Natural killer cell treated with Interleukin-12 subunit alpha and Interleukin-12 subunit beta and Interleukin-15 and Interleukin-18, amount 100 ng/mL, for 72 hours (primary cell): Measurements from ENCODE around the gene C4orf36. TPM values are rescaled to one million over a fixed set of nuclear protein-coding genes. Genes with fewer than 3 reads are reported as not detected.

ENCODE experiments used
- ATAC-seq, 2 donors: fragments of 150-1000 bp; cut with Tn5 transposase in 1 of 2; sonication (Bioruptor Pico), chemical (Tn5 transposase) in 1 of 2; 2 replicates each; pipeline ENCODE4 v1.10.0; 2021
- DNase-seq: peaks from one replicate; pipeline ENCODE4 v3.0.0; 2022; ENCODE audit warnings: low spot score
- H3K27ac Mint-ChIP-seq, 2 donors: 1 replicate in 1 of 2; 2 replicates in 1 of 2; pipeline ENCODE4 v1.8.0; 2022; ENCODE audit warnings: mixed read lengths in 2 of 2, mild to moderate bottlenecking in 1 of 2, moderate library complexity in 1 of 2
- H3K27me3 Mint-ChIP-seq, 2 donors: 1 replicate in 1 of 2; 2 replicates in 1 of 2; pipeline ENCODE4 v1.8.0; 2022; ENCODE audit warnings: mixed read lengths in 2 of 2
- H3K36me3 Mint-ChIP-seq: one replicate; pipeline ENCODE4 v1.8.0; 2022; ENCODE audit warnings: mixed read lengths
- H3K4me1 Mint-ChIP-seq, 2 donors: 1 replicate in 1 of 2; 2 replicates in 1 of 2; pipeline ENCODE4 v1.8.0; 2022; ENCODE audit warnings: low read depth in 2 of 2, mixed read lengths in 2 of 2, mild to moderate bottlenecking in 1 of 2
- H3K4me3 Mint-ChIP-seq: one replicate; pipeline ENCODE4 v1.8.0; 2022; ENCODE audit warnings: mixed read lengths
- H3K9me3 Mint-ChIP-seq: 2 replicates; pipeline ENCODE4 v1.8.0; 2022; ENCODE audit warnings: mixed read lengths
- total RNA-seq, 2 donors: library from RNA; stranded (reverse); gene quantifications; one replicate each; pipeline ENCODE4 v1.2.3, GENCODE V29; 2022

C4orf36 gene
- total RNA-seq, 2 donors from 2014 or later, result not detected

DNA sequence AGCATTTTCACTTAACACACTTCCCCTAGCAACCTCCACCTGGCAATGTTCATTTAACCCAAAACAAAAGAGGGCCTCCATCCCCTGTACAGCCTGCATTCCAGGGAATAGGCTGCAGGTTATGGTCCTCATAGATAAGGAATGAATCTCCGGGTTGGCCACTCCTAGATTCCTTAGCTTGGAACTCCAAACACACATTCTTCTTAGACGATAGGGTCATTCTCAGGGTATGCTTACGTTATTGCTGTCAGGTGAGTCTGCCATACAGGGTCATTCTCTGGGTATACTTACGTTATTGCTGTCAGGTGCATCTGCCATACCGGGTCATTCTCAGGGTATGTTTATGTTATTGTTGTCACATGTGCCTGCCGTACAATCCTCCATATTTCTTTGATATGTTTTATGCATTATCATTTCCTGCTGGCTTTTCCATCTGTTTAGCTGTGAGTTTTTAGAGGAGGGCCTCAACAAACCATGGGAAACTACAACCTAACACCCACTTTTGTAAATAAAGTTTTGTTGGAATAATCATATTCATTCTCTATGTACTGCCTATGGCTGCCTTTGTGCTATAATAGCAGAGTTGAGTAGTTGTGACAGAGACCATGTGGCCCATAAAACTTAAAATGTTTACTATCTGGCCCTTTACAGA is 34.3 kb upstream of the C4orf36 start:
- ATAC-seq, result no peak
- peaks cover 8 to 11% of the 10 kb centered on the region in 2 donors for H3K4me1 Mint-ChIP-seq
- H3K27ac Mint-ChIP-seq, result no peak overlapping the region
- no peaks in the 10 kb centered on the region for H3K9me3 Mint-ChIP-seq
- no peak overlapping the region for H3K4me3 Mint-ChIP-seq
- H3K36me3 Mint-ChIP-seq, result no peaks in the 10 kb centered on the region
- DNase-seq, result no peak
- H3K27me3 Mint-ChIP-seq, result no peaks in the 10 kb centered on the region

DNA sequence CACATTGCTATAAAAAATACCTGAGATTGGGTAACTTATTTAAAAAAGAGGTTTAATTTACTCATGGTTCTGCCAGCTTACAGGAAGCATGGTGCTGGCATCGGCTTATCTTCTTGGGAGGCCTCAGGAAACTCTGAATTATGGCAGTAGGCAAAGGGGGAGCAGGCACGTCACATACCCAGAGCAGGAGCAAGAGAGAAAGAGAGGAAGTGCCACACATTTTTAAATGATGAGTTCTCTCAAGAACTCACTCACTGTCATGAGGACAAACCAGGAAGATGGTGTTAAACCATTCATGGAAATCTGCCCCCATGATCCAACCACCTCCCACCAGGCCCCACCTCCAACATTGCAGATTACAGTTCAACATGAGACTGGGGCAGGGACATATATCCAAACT is 32.6 kb upstream of the C4orf36 start:
- DNase-seq, result no peak
- ATAC-seq, result no peak
- H3K36me3 Mint-ChIP-seq, result no peaks in the 10 kb centered on the region
- H3K4me3 Mint-ChIP-seq, result no peak overlapping the region
- no peaks in the 10 kb centered on the region for H3K9me3 Mint-ChIP-seq
- H3K27me3 Mint-ChIP-seq, result no peaks in the 10 kb centered on the region
- no peak overlapping the region for H3K27ac Mint-ChIP-seq
- peaks cover 8 to 11% of the 10 kb centered on the region in 2 donors for H3K4me1 Mint-ChIP-seq

DNA sequence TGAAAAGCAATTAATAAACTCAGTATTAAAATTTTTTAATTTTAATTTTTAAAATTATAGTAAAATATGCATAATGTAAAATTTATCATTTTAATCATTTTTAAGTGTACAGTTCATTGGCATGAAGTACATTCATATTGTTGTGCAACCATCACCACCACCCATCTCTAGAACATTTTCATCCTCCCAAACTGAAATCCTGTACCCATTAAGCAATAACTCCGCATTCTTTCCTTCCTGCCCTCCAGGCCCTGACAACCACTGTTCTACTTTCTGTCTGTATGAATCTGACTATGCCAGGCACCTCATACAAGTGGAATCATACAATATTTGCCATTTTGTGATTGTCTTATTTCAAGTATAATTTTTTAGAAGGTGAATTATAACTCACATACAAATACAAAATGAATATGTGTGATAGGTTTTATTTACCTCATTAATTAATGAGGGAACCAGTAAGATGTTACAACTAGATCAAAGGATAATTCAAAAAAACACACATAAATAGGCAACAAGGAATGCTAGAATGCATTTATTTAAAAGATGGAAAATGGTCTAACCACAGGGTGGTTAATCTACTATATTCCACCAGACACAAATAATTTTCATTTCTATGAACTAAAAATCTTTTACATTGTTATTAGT is 29.5 kb upstream of the C4orf36 start:
- Mint-ChIP-seq H3K4me3 (no peak overlapping the region), H3K36me3 (no peaks in the 10 kb centered on the region), H3K27ac (no peak overlapping the region), H3K4me1 (no peaks in the 10 kb centered on the region), H3K9me3 (no peaks in the 10 kb centered on the region), H3K27me3 (no peaks in the 10 kb centered on the region)
- DNase-seq, result no peak
- ATAC-seq, result no peak

DNA sequence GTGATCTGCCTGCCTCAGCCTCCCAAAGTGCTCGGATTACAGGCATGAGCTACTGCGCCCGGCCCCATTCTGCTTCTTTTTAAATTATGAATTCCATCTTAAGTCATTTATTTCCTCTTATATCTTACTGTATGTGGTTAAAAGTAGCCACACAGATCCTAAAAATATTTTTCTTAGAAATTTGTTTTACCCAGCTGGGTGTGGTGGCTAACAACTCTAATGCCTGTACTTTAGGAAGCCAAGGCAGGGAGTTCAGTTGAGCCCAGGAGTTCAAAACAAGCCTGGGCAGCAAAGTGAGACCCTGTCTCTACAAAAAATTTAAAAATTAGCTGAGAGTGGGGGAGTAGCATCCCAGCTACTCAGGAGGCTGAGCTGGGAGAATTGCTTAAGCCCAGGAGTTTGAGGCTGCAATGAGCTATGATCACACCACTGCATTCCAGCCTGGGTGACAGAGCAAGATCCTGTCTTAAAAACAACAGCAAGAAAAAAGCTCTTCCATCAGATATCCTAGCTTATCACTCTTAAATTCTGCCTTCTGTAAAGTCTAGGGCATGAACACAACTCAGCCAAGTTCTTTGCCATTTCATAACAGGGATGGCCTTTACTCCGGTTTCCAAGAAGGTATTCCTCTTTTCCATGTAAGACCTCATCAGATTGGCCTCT is 27.5 kb upstream of the C4orf36 start:
- Mint-ChIP-seq H3K36me3 (no peaks in the 10 kb centered on the region), H3K4me3 (no peak overlapping the region), H3K9me3 (no peaks in the 10 kb centered on the region), H3K27me3 (no peaks in the 10 kb centered on the region), H3K4me1 (no peaks in the 10 kb centered on the region), H3K27ac (no peak overlapping the region)
- ATAC-seq (no peak), DNase-seq (no peak)

DNA sequence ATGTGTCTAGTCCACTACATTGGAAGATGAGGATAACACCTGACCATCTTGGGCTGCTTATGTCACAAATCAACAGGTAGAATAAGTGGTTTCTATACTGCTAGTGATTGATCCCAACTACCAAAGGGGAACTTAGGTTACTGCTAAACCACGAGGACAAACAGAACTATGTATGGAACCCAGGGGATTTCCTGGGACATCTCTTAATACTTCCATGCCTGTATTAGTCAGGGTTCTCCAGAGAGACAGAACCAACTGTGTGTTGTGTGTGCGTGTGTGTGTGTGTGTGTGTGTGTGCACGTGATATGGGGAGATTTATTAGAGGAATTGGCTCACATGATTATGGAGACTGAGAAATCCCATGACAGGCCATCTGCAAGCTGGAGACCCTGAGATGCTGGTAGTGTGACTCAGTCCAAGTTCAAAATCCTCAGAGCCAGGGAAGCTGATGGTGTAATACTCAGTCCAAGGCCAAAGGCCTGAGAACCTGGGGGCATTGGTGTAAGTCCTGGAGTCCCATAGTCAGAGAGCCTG is 26.4 kb upstream of the C4orf36 start:
- H3K9me3 Mint-ChIP-seq, result no peaks in the 10 kb centered on the region
- no peak for ATAC-seq
- no peaks in the 10 kb centered on the region for H3K27me3 Mint-ChIP-seq
- no peak for DNase-seq
- H3K36me3 Mint-ChIP-seq, result no peaks in the 10 kb centered on the region
- no peak overlapping the region for H3K4me3 Mint-ChIP-seq
- H3K27ac Mint-ChIP-seq, result no peak overlapping the region
- no peaks in the 10 kb centered on the region for H3K4me1 Mint-ChIP-seq

DNA sequence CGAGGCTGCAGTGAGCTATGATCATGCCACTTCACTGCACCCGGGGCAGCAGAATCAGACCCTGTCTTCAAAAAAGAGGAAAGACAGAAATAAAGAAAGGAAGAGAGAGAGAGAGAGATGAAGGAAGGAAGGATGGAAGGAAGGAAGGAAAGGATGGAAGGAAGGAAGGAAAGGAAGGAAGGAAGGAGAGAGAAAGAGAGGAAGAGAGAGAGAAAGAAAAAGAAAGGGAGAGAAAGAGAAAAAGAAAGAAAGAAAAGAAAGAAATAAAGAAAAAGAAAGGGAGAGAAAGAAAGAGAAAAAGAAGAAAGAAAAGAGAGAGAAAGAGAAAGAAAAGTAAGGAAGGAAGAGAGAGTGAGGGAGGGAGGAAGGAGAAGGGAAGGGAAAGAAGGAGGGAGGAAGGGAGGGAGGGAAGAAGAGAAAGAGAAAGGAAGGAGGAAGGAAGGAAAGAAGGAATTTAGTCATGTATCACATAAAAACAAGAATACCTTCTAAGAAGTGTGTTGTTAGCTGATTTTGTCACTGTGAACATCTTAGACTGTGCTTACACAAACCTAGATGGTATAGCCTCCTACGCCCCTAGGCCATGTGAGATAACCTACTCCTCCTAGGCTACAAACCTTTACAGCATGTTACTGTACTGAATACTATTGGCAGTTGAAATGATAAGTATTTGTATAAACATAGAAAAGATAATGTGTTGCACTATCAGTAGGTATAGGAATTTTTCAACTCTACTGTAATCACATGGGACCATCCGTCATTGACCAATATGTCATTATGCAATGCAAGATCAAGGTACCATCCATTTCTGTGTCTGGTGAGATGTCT is 25.2 kb upstream of the C4orf36 start:
- no peaks in the 10 kb centered on the region for H3K4me1 Mint-ChIP-seq
- no peak for DNase-seq
- no peaks in the 10 kb centered on the region for H3K27me3 Mint-ChIP-seq
- no peaks in the 10 kb centered on the region for H3K9me3 Mint-ChIP-seq
- no peaks in the 10 kb centered on the region for H3K36me3 Mint-ChIP-seq
- no peak overlapping the region for H3K4me3 Mint-ChIP-seq
- no peak overlapping the region for H3K27ac Mint-ChIP-seq
- no peak for ATAC-seq

DNA sequence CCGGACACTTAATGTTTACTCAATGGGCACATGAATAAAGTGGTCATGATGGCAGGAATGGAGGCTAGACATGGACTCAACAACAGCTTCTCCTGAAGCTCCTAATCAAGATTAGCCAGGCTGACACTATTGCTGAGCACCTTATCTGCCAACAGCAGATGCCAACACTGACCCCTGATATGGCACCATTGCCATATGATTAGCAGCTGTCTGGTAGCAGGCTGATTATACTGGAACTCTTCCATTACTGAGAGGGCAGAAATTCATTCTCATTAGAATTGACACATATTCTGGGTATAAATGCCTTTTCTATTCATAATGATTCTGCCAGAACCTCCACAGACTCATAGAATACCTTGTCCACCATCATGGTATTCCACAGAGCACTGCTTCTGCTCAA is 24.2 kb upstream of the C4orf36 start:
- Mint-ChIP-seq H3K4me1 (no peaks in the 10 kb centered on the region), H3K27ac (no peak overlapping the region), H3K36me3 (no peaks in the 10 kb centered on the region), H3K27me3 (no peaks in the 10 kb centered on the region), H3K9me3 (no peaks in the 10 kb centered on the region), H3K4me3 (no peak overlapping the region)
- DNase-seq (no peak), ATAC-seq (no peak)

DNA sequence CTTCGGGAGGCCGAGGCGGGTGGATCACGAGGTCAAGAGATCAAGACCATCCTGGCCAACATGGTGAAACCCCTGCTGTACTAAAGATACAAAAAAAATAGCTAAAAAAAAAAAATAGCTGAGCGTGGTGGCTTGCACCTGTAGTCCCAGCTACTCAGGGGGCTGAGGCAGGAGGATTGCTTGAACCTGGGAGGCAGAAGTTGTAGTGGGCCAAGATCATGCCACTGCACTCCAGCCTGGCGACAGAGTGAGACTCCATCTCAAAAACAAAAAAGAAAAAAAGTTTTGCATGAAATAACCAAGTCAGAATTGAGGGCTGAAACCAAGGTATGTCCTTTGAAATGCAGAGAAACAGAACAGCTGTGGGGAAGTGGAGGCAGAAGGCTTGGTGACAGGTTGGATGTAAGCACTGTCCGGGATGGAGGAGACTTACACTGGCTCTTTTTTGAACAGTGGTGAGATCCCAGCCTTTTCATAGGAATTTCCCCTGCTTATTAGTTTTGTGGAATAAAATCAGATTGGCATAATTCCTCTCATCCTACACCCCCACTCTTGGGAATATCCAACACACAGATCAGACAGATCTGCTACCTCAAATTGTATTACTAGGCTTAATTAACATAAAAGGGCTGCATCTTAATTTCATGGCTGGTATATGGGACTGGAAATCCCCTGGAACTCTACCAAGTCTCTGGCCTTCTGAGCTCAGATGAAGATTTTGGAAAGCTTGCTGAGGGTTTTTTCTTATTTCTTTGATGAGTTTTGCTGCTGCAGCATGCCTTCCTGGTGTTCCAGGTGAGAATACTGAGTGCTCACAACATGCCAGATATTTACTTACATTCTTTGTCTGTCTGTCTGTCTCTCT is 18.8 kb upstream of the C4orf36 start:
- Mint-ChIP-seq H3K4me3 (no peak overlapping the region), H3K36me3 (no peaks in the 10 kb centered on the region), H3K9me3 (no peaks in the 10 kb centered on the region), H3K27me3 (no peaks in the 10 kb centered on the region), H3K27ac (no peak overlapping the region), H3K4me1 (peaks cover 7 to 8% of the 10 kb centered on the region in 2 donors)
- DNase-seq, result no peak
- ATAC-seq, result no peak

DNA sequence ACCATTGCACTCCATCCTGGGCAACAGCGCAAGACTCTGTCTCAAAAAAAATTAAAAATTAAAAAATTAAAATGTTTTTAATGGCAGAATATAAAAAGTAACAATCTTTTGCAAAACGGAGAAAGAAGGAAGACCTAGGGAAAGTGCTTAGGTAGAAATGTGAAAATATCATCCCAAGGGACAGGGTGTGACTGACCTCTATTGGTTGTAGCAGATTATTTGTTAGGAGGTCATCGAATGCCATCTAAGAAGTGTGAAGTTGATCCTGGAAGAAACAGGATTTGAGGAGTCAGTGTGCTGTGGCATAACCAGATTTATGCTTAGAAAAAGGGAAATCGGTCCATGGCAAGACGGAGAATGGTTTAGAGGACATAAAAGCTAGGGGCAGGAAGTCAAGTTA is 18.1 kb upstream of the C4orf36 start:
- Mint-ChIP-seq H3K27me3 (no peaks in the 10 kb centered on the region), H3K4me3 (no peak overlapping the region), H3K4me1 (peaks cover 7 to 8% of the 10 kb centered on the region in 2 donors), H3K27ac (no peak overlapping the region), H3K9me3 (no peaks in the 10 kb centered on the region), H3K36me3 (no peaks in the 10 kb centered on the region)
- ATAC-seq, result no peak
- DNase-seq, result no peak

DNA sequence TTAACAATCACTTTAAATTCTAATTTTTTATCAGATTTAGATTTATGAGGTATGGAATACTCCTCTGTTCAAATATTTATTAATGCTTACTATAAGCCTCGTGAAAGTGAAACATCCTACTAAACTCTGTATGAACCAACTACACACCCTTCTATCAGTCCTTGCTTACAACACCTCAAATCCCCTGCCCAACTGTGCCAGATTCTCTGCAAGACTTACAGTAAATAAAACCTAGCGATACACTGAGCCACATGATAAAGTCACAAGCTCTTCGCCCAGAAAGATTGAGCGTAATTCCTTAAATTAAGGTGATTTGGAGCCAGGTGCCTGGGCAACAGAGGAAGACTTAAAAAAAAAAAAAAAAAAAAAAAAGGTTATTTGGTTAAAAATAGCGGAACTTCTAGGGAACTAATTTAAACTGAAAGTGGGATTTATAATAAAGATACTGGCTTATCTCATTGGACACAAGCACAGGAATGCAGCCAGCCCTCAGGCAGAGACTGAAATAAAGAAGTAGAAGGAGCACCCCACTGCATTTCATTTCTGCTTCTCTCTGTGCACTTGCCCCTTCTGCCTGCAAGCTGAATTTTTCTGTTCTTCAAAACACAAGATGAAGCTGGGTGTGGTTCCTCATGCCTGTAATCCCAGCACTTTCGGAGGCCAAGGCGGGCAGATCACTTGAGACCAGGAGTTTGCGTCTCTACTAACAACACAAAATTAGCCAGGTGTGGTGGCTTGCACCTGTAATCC is 17.5 kb upstream of the C4orf36 start:
- no peak for DNase-seq
- Mint-ChIP-seq H3K9me3 (no peaks in the 10 kb centered on the region), H3K36me3 (no peaks in the 10 kb centered on the region), H3K4me1 (peaks cover 7 to 8% of the 10 kb centered on the region in 2 donors), H3K27ac (no peak overlapping the region), H3K27me3 (no peaks in the 10 kb centered on the region), H3K4me3 (no peak overlapping the region)
- ATAC-seq, result no peak

DNA sequence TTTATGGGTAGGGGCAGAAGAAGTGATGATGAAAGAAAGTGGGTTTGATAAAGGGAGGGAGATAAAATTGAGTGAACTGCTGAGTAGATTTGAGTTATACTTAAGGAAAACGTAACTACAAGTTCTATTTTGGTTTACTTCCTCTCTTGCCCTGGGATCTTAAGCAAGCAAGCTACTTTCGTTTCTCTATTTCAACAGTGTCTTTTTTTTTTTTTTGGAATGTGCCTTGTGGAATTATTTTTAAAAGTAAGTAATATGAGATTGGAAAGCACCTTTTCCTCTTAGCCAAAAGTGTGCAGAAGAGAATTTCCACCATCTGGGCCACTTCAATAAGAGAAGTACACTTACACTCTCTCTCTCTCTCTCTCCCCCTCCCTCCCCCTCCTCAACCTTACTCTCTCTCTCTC is 16.0 kb upstream of the C4orf36 start:
- H3K4me1 Mint-ChIP-seq, result peaks cover 7 to 8% of the 10 kb centered on the region in 2 donors
- DNase-seq (no peak), ATAC-seq (no peak)
- no peaks in the 10 kb centered on the region for H3K9me3 Mint-ChIP-seq
- no peaks in the 10 kb centered on the region for H3K36me3 Mint-ChIP-seq
- peak overlapping the region; percentile 39 for H3K4me3 Mint-ChIP-seq
- H3K27ac Mint-ChIP-seq, result peak overlapping the region in 1 of 2 donors; percentile 2
- no peaks in the 10 kb centered on the region for H3K27me3 Mint-ChIP-seq

DNA sequence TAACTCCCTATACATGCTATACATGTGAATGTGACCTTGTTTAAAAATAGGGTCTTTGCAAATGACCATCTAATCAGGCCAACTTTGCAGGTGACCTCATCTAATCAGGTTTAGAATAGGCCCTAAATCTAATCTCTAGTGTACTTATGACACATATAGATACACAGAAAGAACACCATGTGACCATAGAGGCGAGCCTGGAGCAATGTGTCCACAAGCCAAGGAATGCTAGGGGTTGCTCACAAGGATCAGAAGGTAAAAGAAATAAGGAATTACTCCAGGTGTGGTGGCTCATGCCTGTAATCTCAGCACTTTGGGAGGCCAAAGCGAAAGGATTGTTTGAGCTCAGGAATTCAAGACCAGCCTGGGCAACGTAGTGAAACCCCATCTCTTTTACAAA is 9.6 kb upstream of the C4orf36 start:
- Mint-ChIP-seq H3K36me3 (no peaks in the 10 kb centered on the region), H3K4me3 (no peak overlapping the region), H3K9me3 (no peaks in the 10 kb centered on the region), H3K27ac (no peak overlapping the region), H3K27me3 (no peaks in the 10 kb centered on the region), H3K4me1 (no peaks in the 10 kb centered on the region)
- no peak for DNase-seq
- ATAC-seq, result no peak
